GM19043 (cell line): ENCODE results near the gene DNM3.

Experiments used
- ATAC-seq: cut with Tn5 transposase; IDR thresholded peaks from one replicate; pipeline ENCODE4 v1.9.1; 2021; ENCODE audit warnings: low read depth; ENCODE audit not compliant: unreplicated experiment

Gene DNM3

GRCh38 chr1:171966426-171967220 lies 125.3 kb downstream of the DNM3 start:
- ATAC-seq = no peak

- ATAC-seq = no peak
Observed at GRCh38 chr1:171969226-171969625, 127.9 kb downstream of the DNM3 start.

DNA sequence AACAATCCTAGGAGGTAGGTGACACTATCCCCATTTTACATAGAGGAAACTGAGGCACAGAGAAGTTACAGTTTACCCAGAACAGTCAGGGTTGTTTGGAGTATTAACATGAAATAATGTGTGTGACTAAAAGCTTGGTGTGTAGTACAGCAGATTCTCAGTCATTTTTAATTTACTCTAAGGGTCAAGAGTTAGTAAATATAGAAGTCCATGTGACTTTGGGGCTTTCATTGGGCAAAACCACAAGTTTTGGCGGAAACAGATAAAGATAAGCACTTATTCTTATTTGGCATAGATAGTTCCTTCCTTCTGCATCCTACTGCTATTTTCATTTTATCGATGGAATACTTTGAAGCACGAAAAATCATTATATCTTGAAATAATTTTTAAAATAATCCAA lies 128.5 kb downstream of the DNM3 start:
- no peak for ATAC-seq

GRCh38 chr1:171972846-171973245 lies 131.5 kb downstream of the DNM3 start:
- ATAC-seq = no peak

GRCh38 chr1:171973421-171973820 lies 132.1 kb downstream of the DNM3 start:
- no peak for ATAC-seq

GRCh38 chr1:171981303-171981702 lies 140.0 kb downstream of the DNM3 start:
- ATAC-seq = no peak

- no peak for ATAC-seq
Observed at GRCh38 chr1:171983584-171983983, 142.3 kb downstream of the DNM3 start.

- no peak for ATAC-seq
Observed at GRCh38 chr1:171984262-171984661, 143.0 kb downstream of the DNM3 start.

GRCh38 chr1:171984850-171985485 lies 143.7 kb downstream of the DNM3 start:
- ATAC-seq = no peak

DNA sequence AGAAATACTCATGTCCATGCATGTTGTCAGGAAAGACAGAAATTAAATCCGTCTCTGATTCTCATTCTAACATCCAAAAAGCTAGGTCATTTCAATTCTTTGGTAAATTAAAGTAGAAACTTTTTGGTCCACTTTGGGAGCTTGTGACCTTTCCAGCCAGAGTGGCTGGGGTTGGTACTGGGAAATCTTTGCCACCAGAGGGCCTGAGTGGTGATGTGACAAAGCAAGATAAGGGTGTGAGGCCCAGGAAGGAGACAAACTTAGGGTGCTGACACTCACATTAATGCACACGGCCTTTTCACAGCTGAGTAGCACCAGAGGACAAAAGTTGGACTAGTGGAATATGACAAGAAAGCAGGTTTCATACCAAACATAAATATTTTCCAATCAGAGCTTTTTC lies 144.3 kb downstream of the DNM3 start:
- no peak for ATAC-seq

- ATAC-seq = no peak
Observed at GRCh38 chr1:171988243-171988885, 147.1 kb downstream of the DNM3 start.

GRCh38 chr1:171990371-171990770 lies 149.1 kb downstream of the DNM3 start:
- ATAC-seq = no peak

GRCh38 chr1:171994293-171994692 lies 153.0 kb downstream of the DNM3 start:
- no peak for ATAC-seq

- no peak for ATAC-seq
Observed at GRCh38 chr1:171995573-171995972, 154.3 kb downstream of the DNM3 start.

DNA sequence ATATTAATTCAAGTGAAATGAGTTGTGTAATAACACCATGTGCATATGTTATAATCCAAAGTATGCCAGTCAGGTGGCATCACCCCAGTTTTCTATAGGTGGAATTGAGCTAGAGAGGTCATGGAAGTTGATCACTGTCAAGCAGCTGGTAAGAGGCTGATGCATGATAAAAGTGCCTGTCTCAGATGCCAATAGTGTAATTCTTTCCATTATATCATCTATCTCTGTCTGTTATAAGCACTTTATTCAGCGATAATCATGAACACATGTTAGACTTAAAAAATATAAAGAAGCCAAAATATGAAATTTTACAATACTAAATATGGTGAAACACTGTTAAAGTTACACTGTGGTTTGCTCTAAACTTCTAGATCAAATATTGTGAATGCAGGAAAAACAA lies 156.6 kb downstream of the DNM3 start:
- no peak for ATAC-seq

DNA sequence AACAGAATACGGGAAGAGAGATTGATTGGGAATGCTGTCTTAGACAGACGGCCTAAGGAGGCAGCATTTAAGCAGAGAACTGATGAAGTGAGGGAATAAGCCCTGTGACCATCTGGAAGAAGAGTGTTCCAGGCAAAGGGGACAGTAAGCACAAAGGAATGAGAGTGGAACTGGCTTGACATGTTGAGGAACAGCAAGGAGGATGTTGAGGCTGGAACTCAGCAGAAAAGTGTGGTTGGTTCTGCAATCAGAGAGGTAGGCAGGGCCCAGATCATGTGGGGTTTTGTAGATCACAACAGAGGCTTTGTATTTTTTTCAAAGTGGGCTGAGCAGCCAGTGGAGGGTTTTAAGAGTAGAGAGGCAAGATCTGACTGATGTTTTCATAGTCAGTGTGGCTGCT lies 157.4 kb downstream of the DNM3 start:
- ATAC-seq = no peak

GRCh38 chr1:171999756-172000155 lies 158.5 kb downstream of the DNM3 start:
- ATAC-seq = no peak

- ATAC-seq = no peak
Observed at GRCh38 chr1:172001288-172001687, 160.0 kb downstream of the DNM3 start.

- ATAC-seq = no peak
Observed at GRCh38 chr1:172002725-172003345, 161.5 kb downstream of the DNM3 start.

DNA sequence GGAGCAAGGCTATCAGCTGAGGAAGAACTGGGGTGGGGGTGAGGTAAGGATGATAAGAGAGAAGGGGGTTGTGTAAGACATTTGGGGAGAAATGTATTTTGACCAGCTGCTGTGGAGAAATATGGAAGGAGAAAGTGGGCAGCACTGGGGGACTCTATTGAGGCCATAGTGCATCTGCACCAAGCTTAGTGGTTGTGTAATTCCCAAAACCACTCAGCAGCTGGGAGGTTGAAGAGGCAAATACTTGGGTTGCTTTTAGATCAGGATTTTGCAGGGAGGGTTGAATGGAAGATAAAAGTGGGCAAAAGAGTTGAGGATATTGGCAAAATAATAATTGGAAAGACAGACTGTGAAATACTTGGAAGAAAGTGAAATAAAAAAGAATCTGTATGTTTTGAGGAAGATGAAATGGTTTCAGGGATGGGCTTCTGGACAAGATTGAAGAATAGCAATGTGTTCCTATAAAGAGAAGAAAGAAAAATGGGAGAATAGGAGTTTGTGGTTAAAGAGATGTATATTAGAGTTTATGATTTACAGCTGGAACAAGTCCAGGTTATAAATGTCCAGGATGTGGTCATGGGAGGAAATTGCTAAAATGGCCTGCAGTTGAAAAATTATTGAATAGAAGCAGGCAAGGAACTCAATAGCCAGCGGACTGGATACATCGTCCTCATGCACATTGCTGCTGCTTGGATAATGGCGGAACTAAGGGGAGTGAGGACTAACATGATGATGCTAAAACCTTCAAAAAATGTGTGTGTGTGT lies 162.7 kb downstream of the DNM3 start:
- ATAC-seq = no peak

GRCh38 chr1:172004671-172005070 lies 163.4 kb downstream of the DNM3 start:
- no peak for ATAC-seq
